HG03521 (cell line): ENCODE data around the gene EPB42.
"Not testable (repeated sequence)": the region's sequence is repeated elsewhere in the genome, so short reads cannot be mapped to it uniquely, and the experiment has no call there.

Source experiments
- ATAC-seq: cut with Tn5 transposase; IDR thresholded peaks from one replicate; pipeline ENCODE4 v1.9.1; 2021; ENCODE audit warnings: mild to moderate bottlenecking, moderate library complexity; ENCODE audit not compliant: unreplicated experiment

EPB42 gene

DNA sequence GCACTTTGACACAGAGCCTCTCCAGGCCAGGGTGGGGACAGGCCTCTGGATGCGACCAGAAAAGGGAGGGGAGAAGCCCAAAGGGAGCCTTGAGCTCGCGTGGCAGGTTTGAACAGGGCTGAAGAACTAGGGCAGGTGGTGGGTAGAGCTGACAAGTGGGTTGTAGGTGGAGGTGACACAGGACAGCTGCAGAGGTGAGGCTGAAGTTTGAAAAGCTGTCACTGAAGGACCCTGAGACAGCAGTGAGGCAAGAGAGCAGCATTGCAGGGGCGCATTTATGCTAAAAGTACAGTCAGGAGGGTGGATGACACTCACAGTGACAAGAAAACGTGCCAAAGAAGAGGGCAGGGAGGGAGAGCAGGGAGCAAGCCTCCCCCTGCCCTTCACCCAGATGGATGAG, 21.8 kb upstream of the EPB42 start:
- no peak for ATAC-seq

DNA sequence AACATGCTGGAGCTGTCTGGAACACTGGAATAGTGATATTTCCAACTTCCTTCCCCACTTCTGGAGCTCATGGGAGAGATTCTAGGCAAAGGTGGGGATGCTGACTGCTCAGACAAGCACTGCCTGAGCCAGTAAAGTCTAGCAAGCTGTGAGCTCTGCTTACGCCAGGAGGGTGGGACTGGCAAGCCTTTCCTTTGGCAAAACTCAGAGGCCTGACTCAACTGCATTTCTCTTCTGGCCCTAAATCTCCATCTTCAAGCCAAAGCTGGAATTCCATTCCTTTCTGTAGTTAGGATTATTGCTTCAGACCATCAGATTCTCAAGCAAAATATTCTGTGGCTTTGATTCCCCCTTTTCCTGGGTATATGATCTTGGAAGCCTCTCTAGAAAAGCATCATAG, 20.3 kb upstream of the EPB42 start:
- no peak for ATAC-seq

- no peak for ATAC-seq
Observed at GRCh38 chr15:43239732-43240491, 19.1 kb upstream of the EPB42 start.

GRCh38 chr15:43238671-43239131, 17.9 kb upstream of the EPB42 start:
- no peak for ATAC-seq

GRCh38 chr15:43237842-43238470, 17.1 kb upstream of the EPB42 start:
- ATAC-seq: no peak

GRCh38 chr15:43235536-43235935, 14.7 kb upstream of the EPB42 start:
- no peak for ATAC-seq

DNA sequence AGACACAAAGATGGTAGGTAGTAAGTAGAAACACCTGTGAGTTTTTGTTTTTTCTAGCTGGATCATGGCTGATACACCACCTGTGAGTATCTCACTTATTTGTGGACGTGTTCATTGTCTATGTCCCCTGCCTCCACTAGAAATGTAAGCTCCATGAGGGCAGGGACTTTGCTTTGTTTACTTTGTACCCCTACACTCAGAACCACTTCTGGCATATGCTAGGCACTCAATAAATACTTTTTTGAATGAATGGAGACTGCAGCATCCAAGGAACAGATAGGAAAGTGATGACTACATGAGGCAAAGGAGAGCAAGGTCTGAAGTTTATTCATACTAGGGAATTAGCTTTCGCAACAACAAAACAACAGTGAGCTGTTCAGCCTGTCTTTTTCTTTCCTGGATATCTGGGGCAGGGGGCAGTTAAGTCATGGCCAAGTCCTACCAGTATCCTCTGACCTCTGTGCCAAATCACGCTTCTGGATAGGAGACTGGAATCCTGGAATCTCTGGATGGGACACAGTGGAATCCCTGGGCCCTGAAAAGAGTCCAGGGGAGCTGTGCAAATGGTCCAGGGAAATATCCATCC, 11.6 kb upstream of the EPB42 start:
- ATAC-seq: no peak

DNA sequence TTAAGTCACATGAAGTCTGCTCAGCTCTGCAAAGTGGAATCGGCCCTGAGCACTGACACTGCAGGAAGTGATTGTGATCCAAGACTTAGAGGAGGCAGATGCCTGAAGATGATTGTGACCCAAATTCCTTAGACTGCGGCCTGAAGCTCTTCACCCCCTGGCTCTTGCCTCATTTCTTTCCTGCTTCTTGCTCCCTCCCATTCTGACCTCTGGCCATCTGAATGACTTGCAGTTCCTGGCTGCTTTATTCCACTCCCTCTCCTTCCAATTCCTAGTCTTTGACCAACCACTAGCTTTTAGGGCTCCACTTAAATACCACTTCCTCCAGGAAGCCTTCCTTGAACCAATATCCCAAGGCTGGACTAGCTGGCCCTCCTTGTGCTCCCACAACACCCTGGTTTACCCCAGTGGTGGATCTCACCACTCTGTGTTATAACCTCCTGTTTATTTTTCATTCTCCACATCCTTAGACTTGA, 9.9 kb upstream of the EPB42 start:
- ATAC-seq: no peak

DNA sequence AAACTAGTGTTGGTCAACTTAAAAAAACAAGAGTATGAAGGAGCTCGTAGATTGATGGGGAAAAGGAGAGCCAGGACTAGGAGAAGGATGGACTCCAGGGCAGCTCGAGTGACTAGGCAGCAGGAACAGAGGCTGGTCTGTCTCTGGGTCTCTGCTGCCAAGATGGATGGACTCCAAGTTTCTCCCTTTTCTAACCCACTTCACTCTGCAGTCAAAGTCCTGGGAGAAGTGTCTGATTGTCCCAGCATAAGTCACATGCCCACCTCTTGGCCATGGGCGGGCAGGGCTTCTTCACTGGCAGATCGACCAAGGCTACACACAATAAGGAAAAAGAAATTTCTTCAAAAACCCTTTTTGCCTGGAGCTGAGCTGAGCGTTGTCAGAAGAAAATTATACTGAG, 9.2 kb upstream of the EPB42 start:
- no peak for ATAC-seq

DNA sequence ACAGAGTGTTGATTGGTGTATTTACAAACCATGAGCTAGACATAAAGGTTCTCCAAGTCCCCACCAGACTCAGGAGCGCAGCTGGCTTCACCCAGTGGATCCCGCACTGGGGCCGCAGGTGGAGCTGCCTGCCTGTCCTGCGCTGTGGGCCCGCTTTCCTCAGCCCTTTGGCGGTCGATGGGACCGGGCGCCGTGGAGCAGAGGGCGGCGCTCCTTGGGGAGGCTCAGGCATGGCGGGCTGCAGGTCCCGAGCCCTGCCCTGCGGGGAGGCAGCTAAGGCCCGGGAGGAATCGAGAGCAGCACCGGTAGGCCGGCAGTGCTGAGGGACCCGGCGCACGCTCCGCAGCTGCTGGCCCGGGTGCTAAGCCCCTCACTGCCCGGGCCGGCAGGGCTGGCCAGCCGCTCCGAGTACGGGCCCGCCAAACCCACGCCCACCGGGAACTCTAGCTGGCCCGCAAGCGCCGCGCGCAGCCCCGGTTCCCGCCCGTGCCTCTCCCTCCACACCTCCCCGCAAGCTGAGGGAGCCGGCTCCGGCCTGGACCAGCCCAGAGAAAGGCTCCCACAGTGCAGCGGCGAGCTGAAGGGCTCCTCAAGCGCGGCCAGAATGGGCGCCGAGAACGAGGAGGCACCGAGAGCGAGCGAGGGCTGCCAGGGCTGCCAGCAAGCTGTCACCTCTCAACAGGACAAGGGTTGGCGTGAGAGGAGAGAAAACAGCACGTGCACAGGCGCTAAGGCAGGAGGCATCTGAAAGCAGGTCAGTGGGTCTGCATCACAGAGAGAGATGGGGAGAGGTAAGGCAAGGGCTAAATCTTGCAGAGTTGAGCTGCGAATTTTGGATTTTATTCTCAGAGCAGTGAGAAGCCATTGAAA, 5.9 kb upstream of the EPB42 start:
- ATAC-seq: no peak

DNA sequence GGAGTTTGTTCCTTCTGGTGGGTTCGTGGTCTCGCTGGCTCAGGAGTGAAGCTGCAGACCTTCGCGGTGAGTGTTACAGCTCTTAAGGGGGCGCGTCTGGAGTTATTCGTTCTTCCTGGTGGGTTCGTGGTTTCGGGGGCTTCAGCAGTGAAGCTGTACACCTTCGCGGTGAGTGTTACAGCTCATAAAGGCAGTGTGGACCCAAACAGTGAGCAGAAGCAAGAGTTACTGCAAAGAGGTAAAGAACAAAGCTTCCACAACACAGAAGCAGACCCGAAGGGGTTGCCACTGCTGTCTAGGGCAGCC, 5.1 kb upstream of the EPB42 start:
- not testable (repeated sequence) for ATAC-seq

- ATAC-seq: no peak
Observed at GRCh38 chr15:43225201-43225949, 4.6 kb upstream of the EPB42 start.

DNA sequence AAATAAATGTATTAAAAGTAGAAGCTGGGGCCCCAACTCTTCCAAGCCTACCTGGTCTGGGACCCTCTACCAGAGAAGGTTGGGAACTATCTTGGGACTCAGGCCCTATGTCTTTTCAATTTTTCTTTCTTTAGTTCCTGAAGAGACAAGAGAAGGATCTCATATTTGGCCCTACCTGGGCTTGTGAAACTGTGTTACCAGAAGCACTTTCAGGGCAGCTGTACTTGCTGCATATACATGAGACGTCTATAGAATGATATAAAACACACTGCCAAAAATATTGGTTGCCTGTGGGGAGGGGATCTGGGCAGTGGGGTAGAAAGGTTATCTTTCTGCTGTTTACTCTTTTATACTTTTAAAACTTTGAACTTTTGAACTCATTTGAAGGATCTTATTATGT, 604 bp upstream of the EPB42 start:
- ATAC-seq: no peak

DNA sequence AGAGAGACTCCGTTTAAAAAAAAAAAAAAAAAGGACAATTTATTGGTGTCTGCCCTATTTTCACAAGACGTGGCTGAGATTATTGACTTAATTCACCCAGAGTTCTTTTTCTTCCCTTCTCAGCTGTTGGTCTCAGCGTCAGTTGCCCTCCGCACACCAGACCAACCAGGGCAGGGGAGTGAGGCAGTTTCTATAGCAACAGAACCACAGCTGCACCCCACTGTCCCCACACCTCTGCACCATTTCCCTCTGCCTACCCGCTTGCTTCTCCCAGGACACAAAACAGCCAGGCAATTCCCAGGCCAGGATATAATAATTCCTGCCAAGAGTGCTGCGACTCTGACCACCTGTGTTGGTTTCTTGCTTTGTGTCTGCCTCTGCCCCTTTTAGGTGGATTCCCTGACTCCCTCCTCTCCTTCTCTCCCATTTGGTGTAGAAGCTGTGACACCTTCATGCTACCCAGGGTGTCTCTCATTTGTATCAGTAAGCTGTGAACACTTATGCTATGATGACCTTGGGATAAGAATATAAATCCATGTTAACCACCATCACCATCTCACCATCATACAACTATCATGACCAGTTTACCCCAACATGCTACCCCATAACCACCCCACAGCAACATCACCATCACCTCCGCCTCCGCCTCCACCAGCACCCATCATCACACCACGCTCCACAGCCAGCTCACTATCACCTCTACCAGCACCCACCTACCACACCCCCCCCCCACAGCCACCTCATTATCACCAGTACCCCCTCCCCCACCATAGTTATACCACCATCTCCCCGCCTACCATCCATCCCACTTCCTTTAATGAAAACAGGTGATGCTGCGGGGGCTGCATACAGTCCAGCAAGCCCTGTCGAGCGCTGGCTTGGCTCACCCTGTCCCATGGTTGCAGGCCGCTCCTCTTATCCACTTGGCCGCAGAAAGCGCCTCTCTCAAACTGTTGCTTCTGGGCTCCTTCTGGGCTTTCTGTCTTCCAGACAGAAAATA, 589 bp downstream of the EPB42 start:
- ATAC-seq: no peak

GRCh38 chr15:43218908-43219706, 1.7 kb downstream of the EPB42 start:
- no peak for ATAC-seq

DNA sequence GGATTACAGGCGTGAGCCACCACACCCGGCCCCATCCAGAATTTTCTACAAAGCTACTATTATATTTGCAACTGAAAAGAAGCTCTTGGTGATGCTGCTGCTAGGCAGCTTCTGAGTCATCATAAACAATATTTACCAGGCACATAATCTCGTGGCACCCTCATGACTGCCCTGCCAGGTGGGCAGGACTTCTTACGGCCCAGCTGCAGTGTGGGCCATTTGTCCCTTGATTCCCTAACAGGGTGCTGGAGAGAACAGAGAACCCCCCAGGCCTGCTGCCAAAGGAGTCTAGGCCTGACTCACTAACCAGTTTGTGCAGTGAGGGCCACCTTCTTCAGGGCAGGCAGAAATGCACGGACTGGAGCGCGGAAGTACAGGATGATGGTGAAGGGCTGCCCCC, 4.9 kb downstream of the EPB42 start:
- no peak for ATAC-seq

- ATAC-seq: no peak
Observed at GRCh38 chr15:43214592-43215295, 6.1 kb downstream of the EPB42 start.

GRCh38 chr15:43214169-43214568, 6.6 kb downstream of the EPB42 start:
- no peak for ATAC-seq
